GM18867 (cell line): ENCODE data around the gene TSPAN18.

Experiments used
- ATAC-seq: cut with Tn5 transposase; IDR thresholded peaks from one replicate; pipeline ENCODE4 v1.9.1; 2021; ENCODE audit warnings: mild to moderate bottlenecking, moderate library complexity; ENCODE audit not compliant: unreplicated experiment

Gene TSPAN18

GRCh38 chr11:44817207-44817949 is 90.6 kb downstream of the TSPAN18 start:
- no peak for ATAC-seq

DNA sequence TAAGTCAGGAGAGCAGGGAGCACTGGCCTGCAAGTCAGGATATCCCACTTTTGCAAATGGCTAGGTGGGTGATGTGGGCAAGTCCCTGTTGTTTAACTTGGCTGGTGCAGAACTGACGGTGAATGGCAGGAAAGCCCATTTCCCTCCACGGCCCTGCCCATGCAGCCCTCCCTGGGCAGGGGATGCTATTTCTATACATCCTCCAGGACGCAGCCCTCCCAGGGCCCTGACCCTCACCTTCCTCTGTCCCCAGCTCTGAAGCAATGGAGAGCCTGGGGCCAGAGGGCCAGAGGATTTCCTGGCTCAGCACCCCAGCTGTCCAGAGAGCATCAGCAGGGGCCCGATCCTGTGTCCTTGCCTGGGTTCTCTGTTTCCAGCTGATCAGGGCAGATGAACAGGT is 91.3 kb downstream of the TSPAN18 start:
- ATAC-seq = no peak

DNA sequence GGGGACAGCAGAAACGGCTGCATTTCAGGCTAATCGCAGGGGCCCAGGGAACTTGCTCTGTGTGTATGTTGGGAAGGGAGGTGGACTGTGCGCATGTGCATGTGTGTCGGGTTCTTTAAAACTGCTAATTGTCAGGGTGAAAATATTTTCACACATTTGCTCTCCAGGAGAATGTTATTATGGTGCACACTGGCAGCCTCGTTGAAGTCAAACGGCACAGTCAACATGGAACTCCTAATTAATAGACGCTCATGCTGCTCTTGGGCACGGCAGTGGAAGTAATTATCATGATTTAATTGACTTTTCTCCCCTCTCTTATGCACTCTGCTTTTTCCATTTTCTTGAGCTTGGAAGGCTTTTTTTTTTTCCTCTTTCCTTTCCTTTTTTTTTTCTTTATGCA is 92.6 kb downstream of the TSPAN18 start:
- no peak for ATAC-seq

GRCh38 chr11:44822369-44822768 is 95.6 kb downstream of the TSPAN18 start:
- ATAC-seq = no peak

GRCh38 chr11:44823006-44823405 is 96.2 kb downstream of the TSPAN18 start:
- ATAC-seq = no peak

GRCh38 chr11:44823868-44824267 is 97.1 kb downstream of the TSPAN18 start:
- no peak for ATAC-seq

- ATAC-seq = no peak
Measured at GRCh38 chr11:44824300-44824704, 97.5 kb downstream of the TSPAN18 start.

- no peak for ATAC-seq
Measured at GRCh38 chr11:44825058-44825785, 98.5 kb downstream of the TSPAN18 start.

- ATAC-seq = no peak
Measured at GRCh38 chr11:44826922-44827643, 100.3 kb downstream of the TSPAN18 start.

GRCh38 chr11:44828296-44828695 is 101.5 kb downstream of the TSPAN18 start:
- no peak for ATAC-seq

- no peak for ATAC-seq
Measured at GRCh38 chr11:44829838-44830237, 103.1 kb downstream of the TSPAN18 start.

- no peak for ATAC-seq
Measured at GRCh38 chr11:44831605-44832394, 105.0 kb downstream of the TSPAN18 start.

- ATAC-seq = no peak
Measured at GRCh38 chr11:44832452-44832851, 105.7 kb downstream of the TSPAN18 start.

GRCh38 chr11:44833221-44833876 is 106.6 kb downstream of the TSPAN18 start:
- ATAC-seq = no peak

- no peak for ATAC-seq
Measured at GRCh38 chr11:44833877-44834452, 107.2 kb downstream of the TSPAN18 start.

GRCh38 chr11:44834846-44835245 is 108.1 kb downstream of the TSPAN18 start:
- no peak for ATAC-seq

GRCh38 chr11:44835296-44835695 is 108.5 kb downstream of the TSPAN18 start:
- ATAC-seq = no peak

DNA sequence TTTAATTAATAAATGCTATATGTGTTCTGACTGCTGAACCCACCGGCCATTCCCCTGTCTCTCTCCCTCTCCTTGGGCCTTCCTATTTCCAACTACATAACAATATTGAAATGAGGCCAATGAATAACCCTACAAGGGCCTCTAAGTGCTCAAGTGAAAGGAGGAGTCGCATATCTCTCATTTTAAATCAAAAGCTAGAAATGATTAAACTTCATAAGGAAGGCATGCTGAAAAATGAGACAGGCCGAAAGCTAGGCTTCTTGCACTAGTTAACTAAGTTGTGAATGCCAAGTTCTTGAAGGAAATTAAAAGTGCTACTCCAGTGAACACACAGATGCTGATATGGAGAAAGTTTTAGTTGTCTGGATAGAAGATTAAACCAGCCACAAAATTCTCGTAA is 109.2 kb downstream of the TSPAN18 start:
- no peak for ATAC-seq

- no peak for ATAC-seq
Measured at GRCh38 chr11:44837661-44838060, 110.9 kb downstream of the TSPAN18 start.

- ATAC-seq = no peak
Measured at GRCh38 chr11:44839458-44840084, 112.8 kb downstream of the TSPAN18 start.
